HG02798 (cell line): Measurements from ENCODE around the gene ARHGAP9.
A peak's percentile ranks its signal among the peaks of the same experiment; 100 is the strongest.

Experiments
- ATAC-seq: cut with Tn5 transposase; IDR thresholded peaks from one replicate; pipeline ENCODE4 v1.9.1; 2021; ENCODE audit warnings: mild to moderate bottlenecking; ENCODE audit not compliant: unreplicated experiment, poor library complexity

ARHGAP9 gene

GRCh38 chr12:57479376-57480115 is at the start of gene ARHGAP9:
ARHGAP9 (minus strand) TSS chr12:57479866; CDS start chr12:57479406, 460 bp downstream.
- no peak for ATAC-seq

GRCh38 chr12:57528831-57529555 is 49.3 kb upstream of the ARHGAP9 start:
- ATAC-seq, result no peak

- ATAC-seq, result no peak
These were observed 48.5 kb upstream of the ARHGAP9 start for GRCh38 chr12:57528176-57528575.

- ATAC-seq, result no peak
These were observed 47.5 kb upstream of the ARHGAP9 start for GRCh38 chr12:57527184-57527583.

- no peak for ATAC-seq
These were observed 46.9 kb upstream of the ARHGAP9 start for GRCh38 chr12:57526477-57527126.

GRCh38 chr12:57525615-57526383 is 46.1 kb upstream of the ARHGAP9 start:
- no peak for ATAC-seq

- ATAC-seq, result no peak
These were observed 45.3 kb upstream of the ARHGAP9 start for GRCh38 chr12:57524814-57525614.

GRCh38 chr12:57523706-57524614 is 44.3 kb upstream of the ARHGAP9 start:
- ATAC-seq, result no peak

- ATAC-seq, result no peak
These were observed 43.4 kb upstream of the ARHGAP9 start for GRCh38 chr12:57522887-57523705.

- ATAC-seq, result peak; percentile 45
These were observed 42.6 kb upstream of the ARHGAP9 start, which contains the start of gene MBD6 for GRCh38 chr12:57522011-57522886. MBD6 (plus strand) TSS chr12:57522824; CDS start chr12:57524304, 1,480 bp downstream.

GRCh38 chr12:57521525-57522010 is 41.9 kb upstream of the ARHGAP9 start:
- no peak for ATAC-seq

GRCh38 chr12:57520053-57520818 is 40.6 kb upstream of the ARHGAP9 start, which contains the start of gene DDIT3:
DDIT3 (minus strand) TSS chr12:57520514; CDS start chr12:57517406, 3,108 bp downstream.
- ATAC-seq, result peak; percentile 74

GRCh38 chr12:57519796-57520052 is 40.1 kb upstream of the ARHGAP9 start:
- ATAC-seq, result peak; percentile 5

GRCh38 chr12:57518920-57519795 is 39.5 kb upstream of the ARHGAP9 start:
- no peak for ATAC-seq
